ENCODE data around the gene BDKRB1. TPM values are rescaled to one million over a fixed set of nuclear protein-coding genes. Genes with fewer than 3 reads are reported as not detected.

Gene BDKRB1
- polyA plus RNA-seq, 2 of the 4 experiments (the other 2 are of a cell fraction): 2.8 to 3.5 TPM

- ChIA-PET CTCF (interaction anchor here (1.8 to 18.7 kb wide), 11 partner anchors 11 to 275 kb away, joined by 8 to 486 read pairs (median 18); partner anchors contain the start of genes BDKRB1 and BDKRB2), POLR2A (no interaction called here)
- H3K4me2 ChIP-seq: no peak overlapping the region
- TF ChIP-seq CHD4 (IDR thresholded peaks at IDR 0.05; ENCODE audit: borderline replicate concordance) (no peak), REST (IDR thresholded peaks at IDR 0.05) (no peak), KDM1A (IDR thresholded peaks at IDR 0.05; ENCODE audit: low read depth) (no peak), MYC (IDR thresholded peaks at IDR 0.05; ENCODE audit: borderline replicate concordance, low read length) (no peak), MAX (IDR thresholded peaks at IDR 0.05) (no peak), HES2 (IDR thresholded peaks at IDR 0.05) (no peak), POLR2AphosphoS2 (conservative IDR thresholded peaks at IDR 0.05; ENCODE audit: low read length) (no peak)
- peak overlapping the region; percentile 69 to 92 for H3K27ac ChIP-seq
- H3K4me3 ChIP-seq: no peak overlapping the region
- DNase-seq (ENCODE audit: low read depth in 1 of 2, low spot score in 1 of 2) (no peak), ATAC-seq (no peak), FAIRE-seq (no peak)
- peaks cover 38% of the 10 kb centered on the region for H3K4me1 ChIP-seq
- WGBS (ENCODE audit: missing lambda C conversion rate): 89% methylated on average over 5 of the region's 5 CpGs
- peaks cover 39% of the 10 kb centered on the region for H3K9me3 ChIP-seq
These were observed 18.1 kb downstream of the BDKRB1 start for GRCh38 chr14:96274122-96274521.

GRCh38 chr14:96274543-96274942 lies 18.5 kb downstream of the BDKRB1 start:
- ChIA-PET CTCF (interaction anchor here (0.7 to 18.7 kb wide), 27 partner anchors 11 to 718 kb away, joined by 3 to 486 read pairs (median 8); partner anchors contain the start of genes BDKRB1 and BDKRB2), POLR2A (no interaction called here)
- peaks cover 37% of the 10 kb centered on the region for H3K4me1 ChIP-seq

More at GRCh38 chr14:96274543-96274942, 18.5 kb downstream of the BDKRB1 start:
- Histone ChIP-seq H3K4me2 (peak overlapping the region; percentile 40; the same call in 1 of the 3 replicates), H3K27ac (peak overlapping the region; percentile 69 to 92), H3K9me3 (peaks cover 39% of the 10 kb centered on the region), H3K4me3 (no peak overlapping the region)
- FAIRE-seq (no peak), ATAC-seq (peak in 1 of 2 experiments; percentile 19; a peak in 2 of 6 replicates), DNase-seq (ENCODE audit: low read depth in 1 of 2, low spot score in 1 of 2) (no peak)
- TF ChIP-seq EHF (CRISPR knock-in tag; IDR thresholded peaks at IDR 0.05) (no peak), POLR2A (IDR thresholded peaks at IDR 0.05; ENCODE audit: low read length) (no peak), CBX8 (IDR thresholded peaks at IDR 0.05) (no peak), ELK1 (IDR thresholded peaks at IDR 0.05; ENCODE audit: low read depth, low read length) (no peak), RCOR1 (IDR thresholded peaks at IDR 0.05; ENCODE audit: low read depth, low read length) (no peak), ZC3H11A (IDR thresholded peaks at IDR 0.05) (no peak), TP53 (CRISPR knock-in tag; IDR thresholded peaks at IDR 0.05) (no peak), RNF2 (IDR thresholded peaks at IDR 0.05; ENCODE audit: borderline replicate concordance, low read depth) (no peak), NPAS2 (CRISPR knock-in tag; IDR thresholded peaks at IDR 0.05; ENCODE audit: borderline replicate concordance) (no peak), PBX3 (IDR thresholded peaks at IDR 0.05) (no peak), BHLHE40 (IDR thresholded peaks at IDR 0.05; ENCODE audit: low read depth, low read length) (no peak), HMGXB4 (CRISPR knock-in tag; IDR thresholded peaks at IDR 0.05; ENCODE audit: borderline replicate concordance) (no peak), JUNB (IDR thresholded peaks at IDR 0.05) (no peak), BCL3 (IDR thresholded peaks at IDR 0.05) (no peak), RFX5 (IDR thresholded peaks at IDR 0.05) (no peak), MAX (IDR thresholded peaks at IDR 0.05) (no peak), GATA3 (IDR thresholded peaks at IDR 0.05; ENCODE audit: borderline replicate concordance) (no peak), NR3C1 (IDR thresholded peaks at IDR 0.05) (no peak), SREBF2 (IDR thresholded peaks at IDR 0.05) (no peak)
- 76% methylated on average over 6 of the region's 6 CpGs for WGBS (ENCODE audit: missing lambda C conversion rate)
